GM21360 (cell line): Measurements from ENCODE around the gene RNF144A.

Experiments used
- ATAC-seq: cut with Tn5 transposase; IDR thresholded peaks from one replicate; pipeline ENCODE4 v1.9.1; 2021; ENCODE audit warnings: mild to moderate bottlenecking, moderate library complexity; ENCODE audit not compliant: unreplicated experiment

Gene RNF144A

GRCh38 chr2:6945087-6945813 is 28.0 kb downstream of the RNF144A start:
- ATAC-seq, result peak; percentile 92

GRCh38 chr2:6945821-6946220 is 28.6 kb downstream of the RNF144A start:
- ATAC-seq, result no peak

DNA sequence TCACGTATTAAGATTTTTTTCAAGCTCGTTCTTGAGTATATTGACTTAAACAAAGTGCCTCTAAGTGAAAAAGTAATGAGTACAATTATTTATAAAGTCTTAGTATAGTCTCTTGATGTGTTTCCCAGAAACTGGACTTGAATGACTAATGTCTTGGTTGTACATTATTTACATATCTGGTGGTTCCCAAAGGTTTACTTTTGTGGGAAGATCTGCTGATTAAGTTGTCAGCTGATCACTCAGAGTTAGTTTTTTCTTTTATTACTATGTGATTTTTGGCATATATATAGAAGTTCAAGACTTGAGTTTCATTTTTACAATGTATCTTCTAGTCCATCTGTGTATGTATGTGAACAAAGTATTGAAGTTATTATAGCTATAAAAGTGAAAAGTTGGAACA is 29.5 kb downstream of the RNF144A start:
- no peak for ATAC-seq

DNA sequence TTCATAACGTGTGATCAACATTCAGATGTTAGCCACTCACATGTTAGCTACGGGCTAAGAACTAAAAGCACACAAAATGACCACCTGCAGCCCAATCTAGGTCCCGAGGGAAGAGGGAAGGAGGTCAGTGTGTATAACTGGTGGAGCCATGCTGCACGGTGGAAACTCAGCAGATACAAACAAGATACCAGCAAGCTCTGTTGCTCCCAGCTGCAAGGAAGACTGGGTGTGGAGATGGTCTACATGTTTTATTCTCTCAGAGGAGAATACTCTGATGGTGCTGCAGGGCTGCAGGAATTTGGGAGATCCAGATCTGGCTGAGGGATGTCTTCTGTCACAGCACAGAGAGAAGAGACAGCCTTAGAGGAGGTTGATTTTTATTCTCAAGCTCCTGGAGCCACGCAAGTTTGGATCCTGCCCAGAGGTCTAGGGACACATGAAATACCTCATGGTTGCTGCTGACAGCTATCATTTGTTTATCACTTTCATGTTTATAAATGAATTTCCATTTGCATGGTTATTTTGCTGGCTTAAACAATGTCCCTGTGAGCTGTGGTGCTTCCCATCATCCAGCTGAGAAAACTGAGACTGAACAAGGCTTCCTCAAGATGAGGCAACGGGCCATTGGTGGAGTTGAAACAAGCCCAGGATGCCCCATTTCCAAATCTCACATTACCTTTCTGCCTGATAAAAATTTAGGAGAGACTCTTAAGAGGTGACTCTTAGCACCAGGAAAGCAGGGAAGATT is 30.9 kb downstream of the RNF144A start:
- ATAC-seq, result no peak

DNA sequence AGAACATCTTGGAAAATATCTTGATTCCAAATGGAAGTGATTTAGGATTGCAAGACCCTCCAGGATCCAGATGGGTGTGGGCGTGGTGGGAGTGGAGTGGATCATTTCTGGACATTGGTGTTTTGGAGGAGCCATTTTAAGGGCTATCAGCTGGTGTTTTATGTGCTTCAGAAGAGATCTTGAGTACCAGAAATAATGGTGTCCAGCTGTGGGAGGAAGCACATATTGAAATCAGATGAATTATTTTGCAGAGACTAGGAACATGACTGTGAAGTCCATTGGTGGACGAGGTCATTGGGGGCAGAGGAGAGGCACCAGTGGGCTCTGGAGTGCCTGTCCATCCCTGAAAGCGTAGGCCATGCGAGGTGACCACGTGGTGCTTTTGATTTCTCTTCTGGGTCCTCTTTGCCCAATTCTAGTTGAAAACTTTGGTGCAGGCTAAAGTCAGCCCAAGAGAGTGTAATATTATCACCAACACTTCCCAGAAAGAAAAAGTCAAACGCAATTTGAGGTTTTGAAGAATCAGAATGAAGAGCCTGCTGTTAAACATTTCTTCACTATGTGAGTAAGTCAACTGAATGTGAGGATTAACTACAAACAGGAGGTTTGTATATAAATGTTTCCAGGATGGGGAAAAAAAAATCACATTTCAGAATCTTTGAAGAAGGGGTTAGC is 31.6 kb downstream of the RNF144A start:
- no peak for ATAC-seq

DNA sequence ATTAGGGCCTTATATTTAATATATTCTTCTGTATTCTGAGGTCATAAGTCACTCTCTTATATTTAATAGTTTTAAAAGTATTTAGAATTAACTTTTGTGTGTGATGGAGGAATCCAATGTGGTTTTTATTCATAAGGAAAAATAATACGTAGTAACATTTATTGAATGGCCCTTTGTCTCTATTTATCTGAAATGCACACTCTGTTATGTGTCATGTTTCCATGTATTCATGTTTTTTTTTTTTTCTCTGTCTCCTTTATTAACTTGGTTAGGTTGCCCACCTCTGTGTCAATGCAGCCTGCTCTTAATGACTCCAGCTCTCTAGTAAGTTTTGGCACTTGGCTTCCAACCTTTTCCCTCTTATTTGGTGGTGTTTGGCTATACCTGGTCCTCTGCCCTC is 33.8 kb downstream of the RNF144A start:
- ATAC-seq, result no peak

DNA sequence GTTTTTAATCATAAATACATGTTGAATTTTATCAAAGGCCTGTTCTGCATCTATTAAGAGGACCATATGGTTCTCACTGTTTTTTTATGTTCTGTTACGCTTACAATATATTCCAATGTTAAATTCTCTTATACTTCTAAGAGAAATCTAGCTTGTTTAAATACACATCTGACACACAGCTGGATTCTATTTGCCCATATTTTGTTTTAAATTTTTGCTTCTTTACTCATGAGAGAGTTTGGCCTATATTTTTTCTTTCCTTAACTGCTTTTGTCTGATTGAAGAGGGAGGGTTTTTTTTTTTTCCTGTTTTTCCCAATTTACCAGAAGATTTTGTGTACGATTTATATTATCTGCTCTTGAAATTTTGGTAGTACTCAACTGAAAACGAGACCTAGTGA is 34.9 kb downstream of the RNF144A start:
- ATAC-seq, result no peak

- no peak for ATAC-seq
Measured at GRCh38 chr2:6954586-6954985, 37.4 kb downstream of the RNF144A start.

DNA sequence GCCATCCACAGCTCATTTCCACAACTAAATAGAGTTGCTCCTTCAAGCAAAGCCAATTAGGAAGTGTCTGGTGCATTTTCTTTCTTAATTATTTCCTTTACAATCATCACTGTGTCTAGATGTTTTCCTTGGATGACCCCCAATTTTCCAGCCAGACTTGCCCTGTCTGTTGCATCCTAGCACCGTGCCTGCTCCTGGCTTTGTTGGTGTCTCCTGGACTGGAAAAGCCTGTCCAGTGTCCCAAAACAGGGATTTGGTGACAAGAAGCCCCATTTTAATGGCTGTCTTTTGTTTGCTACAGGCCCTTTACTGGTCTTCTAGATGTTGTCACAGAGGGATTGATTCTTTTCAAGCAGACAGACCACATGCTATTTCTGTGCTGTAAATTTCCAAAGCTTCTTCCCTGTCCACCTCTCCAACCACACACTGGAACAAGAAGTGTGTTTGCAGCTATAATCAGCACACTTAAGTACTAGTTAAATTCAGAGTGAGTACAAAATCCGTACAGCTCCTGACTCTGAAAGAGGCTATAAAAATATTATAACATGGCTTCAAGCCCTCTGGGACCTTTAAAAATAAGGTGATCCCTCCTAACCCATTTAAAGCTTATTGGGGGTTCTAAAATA is 38.4 kb downstream of the RNF144A start:
- no peak for ATAC-seq

GRCh38 chr2:6956566-6956965 is 39.4 kb downstream of the RNF144A start:
- ATAC-seq, result no peak

DNA sequence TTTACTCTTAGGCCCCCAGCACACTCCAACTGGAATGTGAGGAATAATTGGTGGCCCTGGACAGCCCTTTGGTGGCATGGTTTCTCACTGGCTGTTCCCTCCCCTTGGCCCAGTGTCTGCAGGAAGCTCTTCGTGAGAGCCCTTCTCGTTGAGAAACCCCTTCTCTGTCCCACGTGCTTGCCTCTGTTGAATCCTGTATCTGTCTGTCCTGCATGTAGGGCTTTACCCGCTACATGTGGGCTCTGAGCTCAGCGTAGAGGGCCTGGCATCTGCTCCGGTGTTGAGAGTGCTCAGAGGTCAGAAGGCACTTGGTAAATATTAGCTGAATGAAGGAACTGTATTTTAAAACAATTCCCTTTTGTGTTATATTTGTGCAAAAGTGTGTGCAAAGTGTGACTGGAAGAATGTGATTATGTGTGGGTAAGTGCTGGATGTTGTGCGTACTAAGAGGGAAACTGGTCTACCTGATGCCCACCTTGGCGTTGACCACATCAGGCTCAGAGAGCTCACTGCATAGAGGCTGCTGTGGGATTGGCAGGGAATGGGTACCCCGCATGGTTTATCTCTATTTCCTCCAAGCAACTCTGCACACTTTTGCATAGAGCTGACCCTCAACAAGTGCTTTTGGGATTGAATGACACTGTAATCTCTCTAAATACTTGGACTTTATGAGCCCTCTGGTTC is 40.0 kb downstream of the RNF144A start:
- ATAC-seq, result no peak

DNA sequence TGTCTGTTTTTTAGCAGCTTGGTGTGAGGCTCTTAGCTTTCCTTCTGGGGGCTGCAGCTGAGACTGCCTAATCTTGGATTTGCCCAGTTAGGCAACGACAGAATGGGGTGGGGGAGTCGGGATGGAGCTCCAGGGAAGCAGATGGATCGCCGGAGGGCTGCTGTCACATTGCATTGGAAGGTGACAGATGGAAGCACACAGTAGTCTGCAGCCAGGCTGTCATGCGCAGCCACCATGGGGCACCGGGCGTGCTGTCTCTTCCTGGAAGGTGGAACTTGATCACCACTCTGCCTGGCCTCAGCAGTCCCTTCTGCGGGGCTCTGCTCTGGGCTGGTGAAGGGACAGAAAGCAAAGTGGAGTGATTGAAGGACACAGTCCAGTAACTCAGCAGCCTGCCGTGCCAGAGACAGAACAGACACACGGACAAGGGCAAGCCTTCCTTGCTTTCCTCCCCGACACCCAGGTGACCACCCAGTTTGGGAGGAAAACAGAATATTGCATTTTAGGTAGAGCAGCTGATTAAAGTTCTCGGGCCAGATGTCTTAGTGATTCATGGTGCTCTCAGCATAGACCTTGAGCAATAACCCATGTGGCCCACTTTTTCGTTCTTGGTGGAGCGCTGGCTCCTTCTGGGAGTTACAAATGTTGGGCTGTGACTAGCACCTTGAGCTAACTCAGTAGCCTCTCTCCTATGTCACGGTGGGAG is 40.9 kb downstream of the RNF144A start:
- ATAC-seq, result no peak

GRCh38 chr2:6958616-6959235 is 41.5 kb downstream of the RNF144A start:
- ATAC-seq, result peak; percentile 83

GRCh38 chr2:6959751-6960150 is 42.5 kb downstream of the RNF144A start:
- ATAC-seq, result no peak

DNA sequence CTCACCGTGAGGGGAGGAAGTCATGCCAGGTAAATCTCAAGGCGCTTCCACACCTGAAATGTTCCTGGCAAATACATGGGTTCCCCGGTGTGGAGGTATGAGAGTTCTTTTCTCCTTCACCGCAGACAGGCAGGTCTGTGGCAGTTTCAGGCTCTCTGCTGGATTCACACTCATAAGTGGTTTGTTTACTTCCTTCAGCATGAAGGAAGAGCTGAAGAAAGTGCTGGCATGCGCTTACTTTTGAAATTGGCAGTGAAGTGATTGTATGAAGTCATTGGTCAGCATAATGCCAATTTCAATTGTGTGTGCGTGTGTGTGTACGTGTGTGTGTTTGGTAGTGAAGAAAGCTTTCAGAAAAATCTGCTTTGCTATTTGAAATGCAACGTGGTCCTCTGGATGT is 43.4 kb downstream of the RNF144A start:
- ATAC-seq, result no peak

DNA sequence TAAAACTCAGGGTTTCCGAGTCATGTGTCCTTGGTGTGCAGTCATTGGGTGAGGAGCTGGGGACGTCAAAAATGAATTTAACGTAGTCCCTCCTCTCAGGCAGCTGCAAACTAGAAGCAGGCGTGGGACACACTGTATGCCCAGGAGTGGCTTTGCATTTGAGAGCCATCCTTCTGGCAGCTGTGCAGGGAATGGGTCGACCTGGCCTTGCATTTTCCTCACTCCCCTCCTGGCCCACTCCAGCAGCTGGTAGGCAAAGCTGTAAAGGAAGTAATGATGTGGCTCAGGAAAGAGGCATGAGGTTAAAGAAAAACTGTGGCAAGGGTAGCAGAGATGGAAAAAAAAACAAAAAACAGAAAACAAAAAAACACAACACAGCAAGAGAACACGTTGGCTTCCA is 46.5 kb downstream of the RNF144A start:
- ATAC-seq, result no peak

GRCh38 chr2:6965071-6965795 is 48.0 kb downstream of the RNF144A start:
- no peak for ATAC-seq

- no peak for ATAC-seq
Measured at GRCh38 chr2:6966446-6966940, 49.3 kb downstream of the RNF144A start.

- no peak for ATAC-seq
Measured at GRCh38 chr2:6967301-6967700, 50.1 kb downstream of the RNF144A start.
